T-helper 1 cell treated with Interleukin-12 subunit alpha and Interleukin-12 subunit beta and Interleukin-4 antibody, amounts not matched to agents 30 ng/mL and 1 ng/mL, for 36 hours (primary cell): Measurements from ENCODE around the gene GNPTAB. TPM values are rescaled to one million over a fixed set of nuclear protein-coding genes. Genes with fewer than 3 reads are reported as not detected.

Experiments used
- intact Hi-C: fragments of 100-400 bp; cut with micrococcal nuclease; formaldehyde crosslinking; loops from one replicate; pipeline ENCODE4 v1.15.1; 2024
- total RNA-seq: library from RNA; stranded (reverse); gene quantifications from 2 replicates; pipeline ENCODE4 v1.2.3, GENCODE V29; 2022

GNPTAB gene
- total RNA-seq, 1 donor from 2014 or later, result 63.1 TPM

GRCh38 chr12:101777978-101778377, 52.8 kb downstream of the GNPTAB start:
- intact Hi-C loops, result loop anchor here (10.0 kb wide), 1 partner anchor 697 kb away; no protein-coding TSS in a partner anchor

DNA sequence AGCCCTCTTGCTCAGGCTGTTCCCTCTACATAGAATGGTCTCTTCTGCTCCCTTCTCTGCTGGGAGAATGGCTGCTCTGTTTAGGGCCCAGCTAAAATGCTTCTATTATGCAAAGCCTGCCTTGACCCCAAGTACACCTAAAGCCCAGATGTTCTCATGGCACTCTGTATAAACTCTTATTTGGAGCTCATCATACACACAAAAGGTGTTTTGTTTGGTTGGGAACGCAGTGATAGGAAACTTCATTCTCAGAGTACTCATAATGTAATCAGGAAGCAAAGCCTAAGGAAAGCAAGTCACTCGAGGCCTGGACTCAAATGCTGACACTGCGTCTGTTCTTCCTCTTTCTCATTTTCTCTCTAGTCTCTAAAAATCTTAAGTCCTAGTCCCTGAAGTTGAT, 53.3 kb downstream of the GNPTAB start:
- intact Hi-C loops, result loop anchor here (10.0 kb wide), 1 partner anchor 697 kb away; no protein-coding TSS in a partner anchor

GRCh38 chr12:101775816-101776215, 54.9 kb downstream of the GNPTAB start:
- intact Hi-C loops, result loop anchor here (10.0 kb wide), 1 partner anchor 699 kb away; no protein-coding TSS in a partner anchor

DNA sequence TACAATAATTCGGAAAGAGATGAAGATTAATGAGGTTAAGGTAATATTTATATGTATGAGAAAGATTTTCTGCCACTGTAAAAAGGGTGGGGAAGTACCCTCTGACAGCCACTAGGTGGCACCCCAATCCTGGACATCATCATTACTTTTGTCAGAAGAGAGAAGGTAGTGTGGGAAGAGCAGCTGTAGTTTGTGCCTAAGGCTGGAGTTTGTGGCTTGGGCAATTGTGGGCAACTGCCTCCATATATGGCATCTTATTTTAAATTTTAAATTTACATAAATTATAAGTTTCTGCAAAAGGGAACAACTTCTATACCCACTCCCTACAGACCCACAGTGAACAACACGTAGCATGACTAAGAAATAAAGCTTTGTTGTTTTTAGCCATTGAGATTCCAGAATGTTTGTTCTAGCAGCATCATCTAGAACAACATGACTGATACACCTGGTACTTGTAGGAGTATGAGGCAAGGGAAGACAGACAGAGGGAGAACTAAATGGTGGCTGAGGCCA, 57.1 kb downstream of the GNPTAB start:
- intact Hi-C loops, result loop anchor here (1.0 to 10.0 kb wide), 10 partner anchors 20 to 994 kb away; partner anchors contain the start of genes CHPT1 and DRAM1

- intact Hi-C loops, result loop anchor here (2.0 to 10.0 kb wide), 3 partner anchors 75 to 995 kb away; partner anchors contain the start of gene CHPT1
Observed at GRCh38 chr12:101772012-101772775, 58.6 kb downstream of the GNPTAB start.

DNA sequence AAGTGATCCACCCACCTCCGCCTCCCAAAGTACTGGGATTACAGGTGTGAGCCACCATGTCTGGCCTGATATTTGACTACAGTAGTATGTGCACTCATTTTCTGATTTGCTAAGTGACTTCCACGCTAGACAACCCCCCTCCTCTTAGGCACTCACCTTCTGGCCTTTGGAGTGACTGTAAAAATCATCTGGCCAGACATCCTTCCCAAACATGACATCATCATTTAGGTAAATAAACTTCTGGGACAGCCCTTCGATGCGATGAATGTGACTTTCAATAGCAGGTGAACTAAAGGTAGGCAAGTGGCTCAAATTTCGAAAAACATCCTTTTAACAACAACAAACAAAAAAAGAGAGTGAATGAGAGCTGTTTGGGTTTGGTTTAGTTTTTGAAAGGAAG, 60.9 kb downstream of the GNPTAB start:
- intact Hi-C loops, result loop anchor here (5.0 to 10.0 kb wide), 2 partner anchors 705 to 997 kb away; no protein-coding TSS in a partner anchor

GRCh38 chr12:101768781-101769180, 62.0 kb downstream of the GNPTAB start:
- intact Hi-C loops, result no loop called here

GRCh38 chr12:101767537-101767936, 63.2 kb downstream of the GNPTAB start:
- intact Hi-C loops, result no loop called here

DNA sequence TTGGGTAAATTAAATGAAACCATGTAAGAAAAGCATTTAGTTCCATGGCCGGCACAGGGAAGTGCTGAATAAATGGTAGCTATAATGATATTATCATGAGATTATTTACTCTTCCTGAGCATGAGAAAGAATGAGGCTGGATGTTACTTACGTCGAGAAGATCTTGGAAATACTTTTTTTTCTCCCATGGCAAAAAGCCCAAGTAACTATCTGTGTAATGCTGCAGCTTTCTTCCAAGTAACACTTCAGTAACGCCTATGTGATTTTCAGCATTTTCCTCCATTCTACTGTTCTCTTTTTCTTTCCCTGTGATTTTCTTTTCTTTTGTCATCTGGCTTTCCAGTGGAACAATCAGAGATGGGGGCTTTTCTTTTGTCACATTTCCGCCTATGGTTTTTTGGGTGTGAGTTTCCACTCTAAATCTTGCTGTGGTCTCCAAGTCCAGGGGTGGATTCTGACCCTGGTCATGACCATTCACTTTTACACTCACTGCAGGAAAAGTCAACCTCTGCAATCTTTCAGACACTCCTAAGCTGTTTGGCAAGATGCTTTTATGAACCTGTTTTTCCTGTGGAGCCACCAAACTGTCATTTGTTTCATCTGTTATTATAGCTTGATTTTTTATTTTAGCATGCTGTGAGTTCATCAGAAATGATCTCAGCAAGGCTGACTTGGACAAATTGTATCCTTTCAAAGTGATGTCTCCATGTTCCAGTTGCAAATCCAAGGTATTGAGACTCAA, 66.5 kb downstream of the GNPTAB start:
- intact Hi-C loops, result no loop called here

DNA sequence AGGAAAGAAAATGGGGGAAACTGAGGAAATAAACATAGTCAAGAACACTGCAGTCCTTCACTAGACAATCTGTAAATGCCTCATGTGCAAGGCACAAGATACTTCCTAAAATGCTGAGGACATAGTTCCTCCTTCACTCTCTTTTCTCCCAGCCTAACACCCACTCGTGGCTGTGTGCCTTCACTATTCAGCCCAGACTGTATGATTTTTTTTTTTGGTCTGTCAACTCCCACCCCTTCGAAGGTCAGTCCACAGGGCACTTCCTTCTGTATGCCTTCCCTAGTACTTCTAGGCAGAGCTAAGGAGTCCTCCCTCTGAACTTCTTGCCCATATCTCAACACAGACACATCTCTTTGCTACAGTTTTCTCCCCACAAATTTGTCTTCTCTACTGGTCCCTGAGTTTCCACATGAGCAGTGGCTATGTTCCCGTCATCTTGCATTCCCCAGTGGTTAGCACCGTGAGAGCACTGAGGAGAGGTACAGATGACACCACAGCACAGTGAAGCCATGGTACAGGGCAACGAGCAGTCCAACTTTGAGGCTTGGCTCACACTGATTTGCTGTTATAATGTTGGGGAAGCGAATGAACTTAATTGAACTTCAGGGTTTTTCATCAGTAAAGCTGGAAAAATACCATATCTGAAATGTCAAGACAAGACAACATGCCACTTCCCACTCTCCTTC, 67.4 kb downstream of the GNPTAB start:
- intact Hi-C loops, result no loop called here

GRCh38 chr12:101761781-101762180, 69.0 kb downstream of the GNPTAB start:
- intact Hi-C loops, result no loop called here

- intact Hi-C loops, result no loop called here
Observed at GRCh38 chr12:101761350-101761749, 69.4 kb downstream of the GNPTAB start.

- intact Hi-C loops, result loop anchor here (1.0 to 2.0 kb wide), 5 partner anchors 61 to 353 kb away; partner anchors contain the start of gene ARL1
Observed at GRCh38 chr12:101759396-101760047, 71.2 kb downstream of the GNPTAB start.

GRCh38 chr12:101750152-101750551, 80.6 kb downstream of the GNPTAB start:
- intact Hi-C loops, result no loop called here

GRCh38 chr12:101749657-101750056, 81.1 kb downstream of the GNPTAB start:
- intact Hi-C loops, result no loop called here

DNA sequence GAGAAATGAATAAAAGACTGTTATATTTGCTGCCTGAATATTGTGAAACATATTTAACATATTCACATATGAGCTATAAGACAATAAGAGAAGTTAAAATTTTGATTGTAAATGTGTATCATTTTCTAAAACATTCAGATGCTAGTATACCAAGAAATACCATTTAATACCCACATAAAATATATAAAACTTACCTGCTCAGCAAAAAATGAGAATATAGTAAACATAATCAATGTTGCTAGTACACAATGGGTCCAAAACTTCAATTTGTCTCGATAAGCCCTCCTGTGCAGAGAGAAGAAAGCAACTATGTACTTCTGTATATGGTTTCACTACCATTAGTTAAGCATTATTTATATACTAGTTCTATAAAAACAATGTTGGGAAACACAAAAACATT, 81.9 kb downstream of the GNPTAB start:
- intact Hi-C loops, result no loop called here

DNA sequence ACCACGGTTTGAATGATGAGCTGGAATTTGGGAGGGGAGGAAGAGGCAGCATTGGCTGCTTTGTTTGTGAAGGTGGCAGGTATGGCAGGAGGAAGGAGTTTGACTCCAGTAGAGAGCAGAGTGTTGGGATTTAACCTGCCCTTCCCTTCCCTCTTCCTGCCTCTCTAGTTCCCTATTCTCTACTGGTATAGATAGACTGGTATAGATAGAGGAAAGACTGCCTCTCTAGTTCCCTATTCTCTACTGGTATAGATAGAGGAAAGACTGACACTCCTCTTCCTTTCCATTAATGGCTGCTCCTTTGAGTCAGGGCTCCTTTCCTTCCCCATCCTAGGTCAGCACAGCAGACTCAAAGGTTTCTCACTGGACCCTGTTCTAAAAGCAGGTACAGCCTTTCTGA, 83.1 kb downstream of the GNPTAB start:
- intact Hi-C loops, result no loop called here

DNA sequence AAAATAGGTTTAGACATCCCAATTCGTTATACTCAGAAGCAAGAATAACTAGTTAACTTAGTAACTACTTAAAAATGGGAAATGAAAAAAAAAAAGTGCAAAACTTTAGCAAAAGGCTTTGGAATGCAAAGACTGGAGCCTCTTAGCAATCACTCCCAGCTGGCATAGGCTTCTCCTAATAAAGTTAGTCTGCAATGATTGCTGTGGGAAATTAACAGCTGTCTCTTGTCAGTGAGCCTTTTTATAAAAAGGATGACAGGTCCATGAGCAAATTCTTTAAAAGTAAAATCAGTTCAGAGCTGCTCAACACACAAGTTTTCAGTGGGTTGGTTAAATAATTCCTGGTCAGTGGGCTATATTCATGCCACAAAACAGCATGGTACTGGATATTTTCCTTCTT, 84.1 kb downstream of the GNPTAB start:
- intact Hi-C loops, result no loop called here

DNA sequence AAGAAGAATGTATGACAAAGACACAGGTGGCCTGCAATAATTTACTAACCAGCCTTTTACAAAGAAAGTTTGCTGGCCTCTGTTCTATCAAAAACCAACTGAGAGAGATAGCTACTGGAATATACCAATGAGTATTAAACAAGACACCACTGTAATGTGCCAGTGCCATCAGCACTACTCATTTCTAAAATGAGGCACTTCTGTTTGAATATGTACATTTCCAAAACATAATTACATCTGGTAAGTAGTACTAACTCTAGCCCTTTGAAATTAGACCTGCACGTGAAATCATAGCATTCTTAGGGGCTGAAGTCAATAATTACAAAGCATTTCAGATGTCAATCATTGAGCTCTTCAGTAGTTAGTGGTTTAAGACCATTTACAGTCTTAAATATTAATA, 84.6 kb downstream of the GNPTAB start:
- intact Hi-C loops, result no loop called here

DNA sequence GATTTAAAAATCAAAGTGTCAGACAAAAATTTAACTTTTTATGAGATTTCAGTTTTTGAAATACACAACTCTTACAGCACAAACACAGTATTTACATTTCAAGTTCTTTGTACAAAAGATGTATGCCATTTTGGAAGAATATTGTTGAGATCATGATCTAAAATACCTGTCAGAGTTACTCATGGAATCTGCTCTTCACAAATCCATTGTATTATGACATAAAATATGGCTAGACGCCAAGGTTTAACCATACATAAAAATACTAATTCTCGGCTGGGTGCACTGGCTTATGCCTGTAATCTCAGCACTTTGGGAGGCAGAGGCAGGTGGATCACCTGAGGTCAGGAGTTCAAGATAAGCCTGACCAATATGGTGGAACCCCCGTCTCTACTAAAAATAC, 85.3 kb downstream of the GNPTAB start:
- intact Hi-C loops, result no loop called here
